Upper lobe of left lung (tissue), 6 donors: ENCODE measurements around the gene MYL7. TPM values are rescaled to one million over a fixed set of nuclear protein-coding genes. Genes with fewer than 3 reads are reported as not detected.

Experiments used
- ATAC-seq, 2 donors: fragments of 200-7000 bp; cut with Tn5 transposase; one replicate each; pipeline ENCODE4 v1.9.1; 2022; ENCODE audit warnings: mild to moderate bottlenecking in 2 of 2, moderate library complexity in 2 of 2; ENCODE audit not compliant: low FRiP score in 2 of 2
- DNase-seq, 2 donors: peaks; one replicate each; pipeline ENCODE4 v3.0.0-alpha.2; 2019 to 2020
- H3K27ac ChIP-seq, 4 donors: fragments of 200-600 bp; sonication (generic); one replicate each; pipeline ENCODE4 v1.5.1; 2016 to 2019
- H3K27me3 ChIP-seq, 4 donors: fragments of 200-600 bp; sonication (generic); one replicate each; pipeline ENCODE4 v1.5.1; 2017 to 2019
- H3K36me3 ChIP-seq, 4 donors: fragments of 200-600 bp; sonication (generic); one replicate each; pipeline ENCODE4 v1.5.1; 2016 to 2019
- H3K4me1 ChIP-seq, 4 donors: fragments of 200-600 bp; sonication (generic); one replicate each; pipeline ENCODE4 v1.5.1; 2018 to 2019
- H3K4me3 ChIP-seq, 4 donors: fragments of 200-600 bp; sonication (generic); one replicate each; pipeline ENCODE4 v1.5.1; 2017 to 2019; ENCODE audit warnings: mild to moderate bottlenecking in 2 of 4, moderate library complexity in 1 of 4
- H3K9me3 ChIP-seq, 4 donors: fragments of 200-600 bp; sonication (generic); one replicate each; pipeline ENCODE4 v1.5.1; 2018 to 2019
- CTCF ChIP-seq, 6 experiments: fragments of 450-650 bp in 4 of 6; fragments of 200-600 bp in 2 of 6; sonication (generic) in 2 of 6; IDR thresholded peaks; one replicate each; pipeline ENCODE4 v1.5.1; 2016 to 2019; ENCODE audit warnings: antibody characterized with exemption in 6 of 6
- EP300 ChIP-seq, 4 donors: sonication (generic); formaldehyde crosslinking; IDR thresholded peaks; one replicate each; pipeline ENCODE4 v1.5.1; 2017; ENCODE audit warnings: antibody characterized with exemption in 4 of 4, control low read depth in 2 of 4
- POLR2A ChIP-seq, 4 donors: fragments of 450-650 bp; IDR thresholded peaks; one replicate each; pipeline ENCODE4 v1.5.1; 2016 to 2017; ENCODE audit warnings: antibody characterized with exemption in 4 of 4, mild to moderate bottlenecking in 2 of 4
- POLR2AphosphoS5 ChIP-seq, 2 donors: sonication (generic); formaldehyde crosslinking; IDR thresholded peaks; one replicate each; pipeline ENCODE4 v1.5.1; 2017; ENCODE audit warnings: antibody characterized with exemption in 2 of 2
- whole genome bisulfite sequencing, 2 donors: methylation state at CpG; one replicate each; pipeline ENCODE4 v1.1.5; 2017 to 2018; 5-methylcytosine and 5-hydroxymethylcytosine counted together
- total RNA-seq, 6 donors: library from RNA; depleted of rRNA in 4 of 6; stranded (reverse); fragments of >200 nt in 4 of 6; gene quantifications; one replicate each; pipeline versions ENCODE4 v1.1.0 to v1.2.1, GENCODE V29; 2016 to 2021
- donor health status: DM: no; HTN: no; CAD: no; lungs with moderate emphysema.
- donor health status: DM: no; HTN: yes; CAD: no; lungs with severe emphysema.

Gene MYL7
- total RNA-seq, 6 donors from 2014 or later: not detected

DNA sequence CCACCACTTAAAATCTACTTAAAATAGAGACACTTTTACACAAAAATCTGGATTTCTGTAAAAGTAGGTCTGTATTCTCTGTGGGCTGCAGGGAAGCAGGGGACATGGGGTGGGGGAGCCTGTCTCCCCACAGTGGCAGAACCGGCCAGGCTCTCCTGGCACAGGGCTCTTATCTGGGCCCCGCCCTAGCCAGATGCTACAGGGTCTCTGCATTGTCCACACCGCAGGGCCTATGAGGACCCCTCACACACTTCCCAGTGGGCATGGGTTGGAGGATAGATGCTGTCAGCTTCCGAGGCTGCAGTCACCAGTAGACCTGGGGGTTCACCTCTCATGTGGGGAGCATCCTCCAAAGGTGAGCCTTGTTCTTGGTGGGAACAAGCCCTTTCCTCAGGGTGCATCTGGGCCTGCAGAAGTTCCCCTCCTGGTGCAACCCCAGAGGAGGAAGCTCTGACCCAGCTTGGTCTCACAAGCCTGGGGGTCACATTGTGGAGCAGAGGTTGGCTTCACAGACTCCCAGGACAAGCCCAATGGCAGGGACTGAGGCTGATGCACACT, 15.4 kb upstream of the MYL7 start:
- Histone ChIP-seq H3K9me3 (no peaks in the 10 kb centered on the region), H3K4me3 (no peak overlapping the region), H3K36me3 (no peaks in the 10 kb centered on the region), H3K27ac (no peak overlapping the region), H3K4me1 (peaks cover 0 to 6% (median 0%) of the 10 kb centered on the region in 4 donors), H3K27me3 (no peaks in the 10 kb centered on the region)
- no peak for ATAC-seq
- WGBS, 2 donors: 71 to 75% methylated on average over 3 to 4 of the region's 4 CpGs
- TF ChIP-seq EP300 (IDR thresholded peaks at IDR 0.05) (no peak), POLR2AphosphoS5 (IDR thresholded peaks at IDR 0.05) (no peak), CTCF (IDR thresholded peaks at IDR 0.05) (no peak), POLR2A (IDR thresholded peaks at IDR 0.05) (no peak)
- DNase-seq: no peak

DNA sequence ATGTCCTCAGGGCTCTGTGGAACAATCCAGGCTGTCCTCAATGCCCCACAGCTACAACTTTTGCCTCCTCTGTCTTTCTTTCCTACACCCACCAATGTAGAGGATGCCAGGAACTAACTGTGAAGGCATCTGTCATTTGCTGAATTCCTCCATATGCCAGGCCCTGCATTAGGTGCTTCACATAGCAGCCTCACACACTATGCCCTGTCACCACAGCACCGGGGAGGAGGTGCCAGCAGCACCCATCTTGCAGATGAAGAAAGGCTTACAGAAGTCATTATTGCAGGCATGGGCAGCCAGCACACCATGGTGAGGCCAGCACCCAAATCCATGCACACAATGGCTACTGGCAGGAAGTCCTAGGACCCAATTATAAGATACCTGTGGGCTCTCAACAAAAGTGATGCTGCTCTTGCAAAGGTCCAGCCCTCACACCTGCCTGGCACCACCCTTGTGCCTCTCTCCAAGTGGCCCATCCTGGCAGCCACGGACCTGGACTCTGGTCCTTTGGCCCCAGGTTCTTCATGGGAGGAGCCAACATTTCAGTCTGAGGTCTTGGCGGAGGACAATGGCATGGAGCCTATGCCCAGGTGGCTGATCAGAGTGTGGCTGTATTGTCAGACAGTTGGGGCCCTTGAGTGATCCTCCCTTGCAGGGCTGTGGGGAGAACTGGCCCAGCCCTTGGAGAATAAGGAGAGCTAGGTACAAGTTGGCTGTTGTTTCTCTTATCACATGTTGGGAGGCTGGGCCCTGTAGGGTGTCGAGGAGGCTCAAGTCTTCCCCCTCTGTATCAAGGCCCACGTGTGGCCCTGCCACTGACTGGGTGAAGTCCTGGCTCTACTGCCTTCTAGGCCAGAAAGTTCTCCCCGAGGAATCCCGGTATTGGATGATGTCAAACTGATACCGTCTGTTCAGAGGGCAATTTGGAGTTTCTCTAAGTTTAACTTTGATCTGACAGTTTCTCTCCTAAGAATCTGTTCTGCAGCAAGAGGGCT, 14.4 kb upstream of the MYL7 start:
- no peak for DNase-seq
- Histone ChIP-seq H3K27me3 (no peaks in the 10 kb centered on the region), H3K36me3 (no peaks in the 10 kb centered on the region), H3K4me1 (peaks cover 0 to 6% (median 0%) of the 10 kb centered on the region in 4 donors), H3K4me3 (no peak overlapping the region), H3K9me3 (no peaks in the 10 kb centered on the region), H3K27ac (no peak overlapping the region)
- WGBS, 2 donors: 74 to 86% methylated on average over 2 to 8 of the region's 8 CpGs
- ATAC-seq: no peak
- TF ChIP-seq POLR2AphosphoS5 (IDR thresholded peaks at IDR 0.05) (no peak), CTCF (IDR thresholded peaks at IDR 0.05) (no peak), EP300 (IDR thresholded peaks at IDR 0.05) (no peak), POLR2A (IDR thresholded peaks at IDR 0.05) (no peak)

DNA sequence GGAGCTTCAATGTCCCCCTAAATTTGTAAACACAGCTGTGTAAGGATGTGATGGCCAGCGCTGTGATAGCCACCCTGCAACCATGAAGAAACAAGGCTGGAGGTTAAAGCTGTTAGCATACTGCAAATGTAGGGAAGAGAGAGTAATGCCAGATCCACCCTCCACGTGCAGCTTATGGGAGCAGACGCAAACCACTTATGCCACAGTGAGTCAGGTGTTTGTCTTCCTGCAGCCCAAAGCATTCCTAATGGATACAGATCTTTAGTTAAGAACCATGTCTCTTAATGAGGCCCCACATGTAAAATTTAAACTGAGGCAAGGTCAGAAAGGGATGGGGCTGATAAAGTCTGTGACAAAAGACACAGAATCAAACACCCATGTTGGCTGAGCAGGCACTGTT, 13.6 kb upstream of the MYL7 start:
- no peak for ATAC-seq
- H3K4me1 ChIP-seq: peaks cover 0 to 6% (median 0%) of the 10 kb centered on the region in 4 donors
- WGBS, 2 donors: 77 to 88% methylated on average over 3 of the region's 3 CpGs
- TF ChIP-seq POLR2A (IDR thresholded peaks at IDR 0.05) (no peak), CTCF (IDR thresholded peaks at IDR 0.05) (no peak), EP300 (IDR thresholded peaks at IDR 0.05) (no peak), POLR2AphosphoS5 (IDR thresholded peaks at IDR 0.05) (no peak)
- no peaks in the 10 kb centered on the region for H3K36me3 ChIP-seq
- H3K27ac ChIP-seq: no peak overlapping the region
- H3K27me3 ChIP-seq: no peaks in the 10 kb centered on the region
- DNase-seq: no peak
- no peaks in the 10 kb centered on the region for H3K9me3 ChIP-seq
- H3K4me3 ChIP-seq: no peak overlapping the region

- no peaks in the 10 kb centered on the region for H3K36me3 ChIP-seq
- peaks cover 0 to 6% (median 0%) of the 10 kb centered on the region in 4 donors for H3K4me1 ChIP-seq
- DNase-seq (no peak), ATAC-seq (no peak)
- no peak overlapping the region for H3K4me3 ChIP-seq
- WGBS, 2 donors: 86 to 92% methylated on average over 5 of the region's 5 CpGs
- H3K9me3 ChIP-seq: no peaks in the 10 kb centered on the region
- H3K27ac ChIP-seq: no peak overlapping the region
- TF ChIP-seq EP300 (IDR thresholded peaks at IDR 0.05) (no peak), CTCF (IDR thresholded peaks at IDR 0.05) (no peak), POLR2A (IDR thresholded peaks at IDR 0.05) (no peak), POLR2AphosphoS5 (IDR thresholded peaks at IDR 0.05) (no peak)
- H3K27me3 ChIP-seq: no peaks in the 10 kb centered on the region
Observed at GRCh38 chr7:44153948-44154335, 12.8 kb upstream of the MYL7 start.
